NB4 (cell line): ENCODE results near the gene EIF2S3B.

ENCODE experiments used
- MYC ChIP-seq: IDR thresholded peaks from 2 replicates; pipeline ENCODE4 v1.6.1; 2011; ENCODE audit warnings: low read depth, low read length
- POLR2A ChIP-seq: IDR thresholded peaks from 2 replicates; pipeline ENCODE4 v1.6.1; 2011; ENCODE audit warnings: mild to moderate bottlenecking; ENCODE audit not compliant: insufficient read length; ENCODE audit errors: extremely low read depth
- TF ChIP-seq, protein P1 (sequence below): IDR thresholded peaks from one replicate; pipeline ENCODE4 v1.5.1; 2012; ENCODE audit warnings: low read depth, low read length
- TF ChIP-seq, protein P2 (sequence below): IDR thresholded peaks from 2 replicates; pipeline ENCODE4 v1.6.1; 2011; ENCODE audit warnings: low read depth, low read length

DNA sequence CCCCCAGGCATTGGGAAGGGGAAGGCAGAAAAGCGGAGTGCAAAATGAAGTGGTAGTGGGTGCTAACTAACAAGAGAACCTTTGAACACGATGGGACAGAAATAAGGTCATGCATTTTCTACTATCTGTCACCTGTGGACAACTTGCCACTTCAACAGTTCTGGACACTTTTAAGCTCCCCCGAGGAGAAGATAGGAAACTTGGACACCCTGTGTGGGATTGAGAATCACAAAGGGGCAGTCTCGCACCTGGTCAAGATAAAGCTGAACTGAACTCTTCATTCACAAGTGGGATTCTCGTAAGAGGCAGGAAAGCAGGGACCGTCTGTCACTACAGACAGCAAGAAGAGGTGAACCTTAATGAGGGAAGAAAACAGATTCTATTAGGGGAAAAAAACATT is 51.6 kb downstream of the EIF2S3B start:
- TF ChIP-seq POLR2A (no peak), MYC (no peak)
- TF ChIP-seq, protein P1, sequence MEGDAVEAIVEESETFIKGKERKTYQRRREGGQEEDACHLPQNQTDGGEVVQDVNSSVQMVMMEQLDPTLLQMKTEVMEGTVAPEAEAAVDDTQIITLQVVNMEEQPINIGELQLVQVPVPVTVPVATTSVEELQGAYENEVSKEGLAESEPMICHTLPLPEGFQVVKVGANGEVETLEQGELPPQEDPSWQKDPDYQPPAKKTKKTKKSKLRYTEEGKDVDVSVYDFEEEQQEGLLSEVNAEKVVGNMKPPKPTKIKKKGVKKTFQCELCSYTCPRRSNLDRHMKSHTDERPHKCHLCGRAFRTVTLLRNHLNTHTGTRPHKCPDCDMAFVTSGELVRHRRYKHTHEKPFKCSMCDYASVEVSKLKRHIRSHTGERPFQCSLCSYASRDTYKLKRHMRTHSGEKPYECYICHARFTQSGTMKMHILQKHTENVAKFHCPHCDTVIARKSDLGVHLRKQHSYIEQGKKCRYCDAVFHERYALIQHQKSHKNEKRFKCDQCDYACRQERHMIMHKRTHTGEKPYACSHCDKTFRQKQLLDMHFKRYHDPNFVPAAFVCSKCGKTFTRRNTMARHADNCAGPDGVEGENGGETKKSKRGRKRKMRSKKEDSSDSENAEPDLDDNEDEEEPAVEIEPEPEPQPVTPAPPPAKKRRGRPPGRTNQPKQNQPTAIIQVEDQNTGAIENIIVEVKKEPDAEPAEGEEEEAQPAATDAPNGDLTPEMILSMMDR, result no peak
- TF ChIP-seq, protein P2, sequence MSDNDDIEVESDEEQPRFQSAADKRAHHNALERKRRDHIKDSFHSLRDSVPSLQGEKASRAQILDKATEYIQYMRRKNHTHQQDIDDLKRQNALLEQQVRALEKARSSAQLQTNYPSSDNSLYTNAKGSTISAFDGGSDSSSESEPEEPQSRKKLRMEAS, result no peak
